IPS-NIHi7 (cell line): ENCODE results near the gene DNAJB13.
"Not testable (repeated sequence)": the region's sequence is repeated elsewhere in the genome, so short reads cannot be mapped to it uniquely, and the experiment has no call there.

ENCODE experiments used
- DNase-seq: peaks from one replicate; pipeline ENCODE4 v3.0.0; 2012; ENCODE audit warnings: mixed read lengths; ENCODE audit errors: extremely low spot score

Gene DNAJB13

GRCh38 chr11:73950869-73951710 is at the start of gene DNAJB13:
DNAJB13 (plus strand) TSS chr11:73951026; CDS start chr11:73951070, 44 bp downstream.
- peak; percentile 94 for DNase-seq

GRCh38 chr11:73902303-73902702 is 48.5 kb upstream of the DNAJB13 start:
- no peak for DNase-seq

DNA sequence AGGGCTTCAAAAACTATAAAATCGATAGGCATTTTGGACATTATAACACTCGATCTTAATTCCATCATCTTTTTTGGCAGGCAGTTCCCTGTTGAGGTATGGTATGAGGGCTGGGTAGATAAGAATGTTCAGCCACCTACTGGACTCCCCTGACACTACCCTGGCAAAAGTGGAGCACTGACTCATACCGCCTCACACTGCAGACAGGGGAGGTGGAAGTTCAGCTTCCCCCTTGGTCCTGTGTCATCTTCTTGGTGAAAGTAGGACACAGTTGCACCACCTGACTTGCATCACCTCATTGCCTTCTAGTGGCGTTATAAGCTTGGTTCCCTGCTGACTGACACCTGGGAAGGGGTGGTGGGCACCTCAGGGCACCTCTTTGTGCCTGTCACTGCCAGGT is 43.6 kb upstream of the DNAJB13 start:
- peak; percentile 38 for DNase-seq

DNA sequence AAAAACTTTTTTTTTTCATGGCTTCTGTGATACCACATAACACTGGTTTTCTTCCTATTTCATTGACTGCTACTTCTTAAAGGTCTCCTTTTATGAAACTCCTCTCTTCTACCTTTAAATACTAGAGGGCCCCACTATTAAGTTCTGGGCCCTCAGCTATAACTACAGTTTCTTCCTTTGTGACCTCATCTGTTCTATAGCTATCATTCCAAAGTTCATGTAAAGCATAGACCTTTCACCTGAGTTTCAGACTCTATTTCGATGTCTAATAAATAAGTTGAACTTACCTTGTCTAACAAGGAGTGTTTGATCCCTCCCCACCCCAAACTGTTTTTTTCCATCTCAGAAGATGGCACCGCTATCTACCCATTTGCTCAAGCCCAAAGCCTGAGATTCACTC is 38.8 kb upstream of the DNAJB13 start:
- DNase-seq, result no peak

GRCh38 chr11:73913472-73913871 is 37.4 kb upstream of the DNAJB13 start:
- no peak for DNase-seq

- DNase-seq, result no peak
These were observed 36.5 kb upstream of the DNAJB13 start for GRCh38 chr11:73914284-73914683.

GRCh38 chr11:73916435-73916834 is 34.4 kb upstream of the DNAJB13 start:
- DNase-seq, result no peak

DNA sequence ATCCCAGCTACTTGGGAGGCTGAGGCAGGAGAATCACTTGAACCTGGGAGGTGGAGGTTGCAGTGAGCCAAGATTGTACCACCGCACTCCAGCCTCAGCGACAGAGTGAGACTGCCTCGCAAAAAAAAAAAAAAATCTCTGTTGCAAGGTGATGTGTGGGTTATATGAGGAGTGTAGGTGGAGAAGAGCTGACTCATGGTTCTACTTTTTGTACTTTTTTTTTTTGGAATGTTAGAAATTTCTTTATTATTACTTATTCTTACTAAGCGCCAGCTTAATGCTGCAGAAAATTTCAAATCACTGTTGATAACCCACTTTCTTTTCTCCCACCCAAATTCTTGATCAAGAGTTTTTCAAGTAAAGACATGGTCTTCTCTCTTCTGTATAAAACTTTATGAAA is 29.6 kb upstream of the DNAJB13 start:
- no peak for DNase-seq

GRCh38 chr11:73929388-73929787 is 21.4 kb upstream of the DNAJB13 start:
- DNase-seq, result no peak

GRCh38 chr11:73931039-73931645 is 19.7 kb upstream of the DNAJB13 start:
- peak; percentile 83 for DNase-seq

- no peak for DNase-seq
These were observed 18.9 kb upstream of the DNAJB13 start for GRCh38 chr11:73931951-73932350.

DNA sequence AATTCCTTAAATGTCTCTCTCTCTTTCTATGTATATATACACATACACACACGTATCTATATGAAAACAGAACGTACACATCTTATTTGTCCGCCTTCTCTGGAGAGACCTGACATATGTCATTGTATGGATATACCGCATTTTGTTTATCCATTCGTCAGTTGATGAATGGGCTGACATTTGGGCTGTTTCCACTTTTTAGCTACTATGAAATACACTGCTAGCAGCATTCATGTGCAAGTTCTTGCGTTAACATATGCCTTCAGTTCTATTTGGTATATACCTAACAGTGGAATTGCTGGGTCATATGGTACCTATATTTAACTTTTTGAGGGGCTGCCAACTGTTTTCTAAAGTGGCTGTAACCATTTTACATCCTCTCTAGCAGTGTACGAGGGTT is 18.0 kb upstream of the DNAJB13 start:
- no peak for DNase-seq

GRCh38 chr11:73936047-73936446 is 14.8 kb upstream of the DNAJB13 start:
- DNase-seq, result not testable (repeated sequence)

GRCh38 chr11:73939096-73939495 is 11.7 kb upstream of the DNAJB13 start:
- no peak for DNase-seq

GRCh38 chr11:73940801-73941570 is 9.8 kb upstream of the DNAJB13 start:
- DNase-seq, result no peak

GRCh38 chr11:73942010-73942409 is 8.8 kb upstream of the DNAJB13 start:
- DNase-seq, result no peak

DNA sequence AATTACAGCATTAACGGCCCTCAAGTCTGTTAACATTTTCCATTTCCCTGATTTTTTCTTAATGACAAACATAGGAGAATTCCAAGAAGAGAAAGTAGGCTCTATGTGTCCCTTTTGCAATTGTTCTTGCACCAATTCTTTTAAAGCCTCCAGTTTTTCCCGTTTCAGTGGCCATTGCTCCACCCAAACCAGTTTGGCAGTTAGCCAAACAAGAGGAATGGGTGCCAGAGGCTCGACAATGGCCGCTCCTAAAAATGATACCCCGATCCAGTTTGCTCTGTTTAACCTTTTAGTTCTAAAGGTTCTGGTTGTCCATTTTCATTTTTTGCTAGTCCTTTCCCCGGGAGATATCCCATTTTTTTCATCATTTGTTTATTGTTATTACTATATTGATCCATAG is 6.7 kb upstream of the DNAJB13 start:
- no peak for DNase-seq

DNA sequence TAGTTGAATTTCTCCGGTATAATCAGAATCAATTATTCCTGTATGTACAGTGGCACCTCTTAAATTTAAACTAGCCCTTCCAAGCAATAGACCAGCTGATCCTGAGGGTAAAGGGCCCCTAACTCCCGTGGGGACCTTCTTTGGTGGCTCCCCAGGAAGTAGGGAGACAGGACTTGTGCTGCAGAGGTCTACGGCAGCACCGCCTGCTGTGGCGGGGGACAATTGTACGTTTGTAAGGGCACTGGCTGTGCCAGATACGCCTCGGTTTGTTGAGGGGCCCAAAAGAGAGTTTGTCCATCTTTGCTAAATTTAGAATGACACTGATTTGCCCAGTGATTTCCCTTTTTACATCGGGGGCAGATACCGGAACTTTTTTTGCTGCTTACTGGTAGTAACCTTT is 5.9 kb upstream of the DNAJB13 start:
- no peak for DNase-seq

DNA sequence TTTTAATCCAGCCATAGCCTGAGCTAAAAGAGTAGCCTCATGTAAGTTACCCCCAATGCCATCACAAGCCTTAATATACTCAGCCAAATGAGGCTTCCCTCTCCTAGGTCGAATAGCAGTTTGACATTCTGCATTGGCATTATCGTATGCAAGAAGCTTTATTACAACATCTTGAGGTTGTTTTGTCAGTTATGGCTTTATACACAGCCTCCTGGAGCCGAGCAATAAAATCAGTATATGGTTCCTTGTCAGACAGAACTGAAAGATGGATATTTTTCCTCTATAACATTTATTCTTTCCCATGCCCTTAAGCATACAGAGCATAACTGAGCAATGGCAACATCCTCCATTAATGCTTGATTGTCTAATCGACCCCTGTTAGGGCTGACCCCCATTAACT is 5.4 kb upstream of the DNAJB13 start:
- no peak for DNase-seq

DNA sequence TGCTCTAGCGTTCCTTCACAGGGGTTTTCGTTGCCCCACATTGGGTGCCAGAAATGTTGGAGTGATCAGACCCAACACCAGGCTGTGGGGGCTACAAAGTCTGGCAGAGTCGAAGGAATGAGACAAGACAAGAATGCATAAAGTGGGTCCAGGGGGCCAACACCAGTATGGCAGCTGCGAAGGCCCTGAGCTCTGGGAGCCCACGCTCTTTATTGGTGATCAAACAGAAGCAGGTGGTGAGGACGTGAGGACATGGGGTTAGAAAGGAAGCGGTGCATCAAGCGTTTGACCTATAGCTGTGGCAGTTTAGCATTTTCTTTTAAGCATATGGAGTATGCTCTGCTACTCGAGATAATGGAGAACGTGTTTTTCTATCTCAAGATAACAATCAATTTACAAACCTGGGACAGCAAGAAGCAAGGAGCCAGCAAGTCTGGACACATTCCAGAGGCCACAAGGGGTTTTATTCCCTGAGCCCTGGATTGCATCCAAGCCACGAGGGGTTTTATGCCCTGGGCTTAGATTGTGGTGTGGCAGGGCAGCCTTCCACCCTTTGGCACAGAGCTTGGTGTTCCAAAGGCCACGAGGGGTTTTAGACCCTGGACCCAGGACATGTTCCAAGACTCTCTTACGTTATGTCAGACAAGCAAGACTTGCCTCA is 3.9 kb upstream of the DNAJB13 start:
- no peak for DNase-seq

- no peak for DNase-seq
These were observed 1.6 kb upstream of the DNAJB13 start for GRCh38 chr11:73949246-73949645.

GRCh38 chr11:73949912-73950311 is 914 bp upstream of the DNAJB13 start:
- no peak for DNase-seq
